Measurements from ENCODE around the gene MGLL.

MGLL gene

GRCh38 chr3:127670761-127671522, 151.4 kb downstream of the MGLL start:
- no peak for TF ChIP-seq CTCF (IDR thresholded peaks at IDR 0.05; ENCODE audit: control insufficient read depth, extremely low read depth, insufficient read depth)
- H3K4me3 ChIP-seq (ENCODE audit: low read depth, low read length): no peak overlapping the region
- DNase-seq (ENCODE audit: low read depth): no peak

- no peak for TF ChIP-seq CTCF (IDR thresholded peaks at IDR 0.05; ENCODE audit: control insufficient read depth, extremely low read depth, insufficient read depth)
- no peak overlapping the region for H3K4me3 ChIP-seq (ENCODE audit: low read depth, low read length)
- no peak for DNase-seq (ENCODE audit: low read depth)
These were observed 152.1 kb downstream of the MGLL start for GRCh38 chr3:127670229-127670559.

- TF ChIP-seq CTCF (IDR thresholded peaks at IDR 0.05; ENCODE audit: control insufficient read depth, extremely low read depth, insufficient read depth): no peak
- DNase-seq (ENCODE audit: low read depth): no peak
- H3K4me3 ChIP-seq (ENCODE audit: low read depth, low read length): no peak overlapping the region
These were observed 152.6 kb downstream of the MGLL start for GRCh38 chr3:127669541-127670228.

GRCh38 chr3:127668906-127669305, 153.4 kb downstream of the MGLL start:
- no peak for TF ChIP-seq CTCF (IDR thresholded peaks at IDR 0.05; ENCODE audit: control insufficient read depth, extremely low read depth, insufficient read depth)
- H3K4me3 ChIP-seq (ENCODE audit: low read depth, low read length): no peak overlapping the region
- DNase-seq (ENCODE audit: low read depth): no peak

- no peak for DNase-seq (ENCODE audit: low read depth)
- no peak for TF ChIP-seq CTCF (IDR thresholded peaks at IDR 0.05; ENCODE audit: control insufficient read depth, extremely low read depth, insufficient read depth)
- no peak overlapping the region for H3K4me3 ChIP-seq (ENCODE audit: low read depth, low read length)
These were observed 155.1 kb downstream of the MGLL start for GRCh38 chr3:127667119-127667681.

- TF ChIP-seq CTCF (IDR thresholded peaks at IDR 0.05; ENCODE audit: control insufficient read depth, extremely low read depth, insufficient read depth): no peak
- no peak overlapping the region for H3K4me3 ChIP-seq (ENCODE audit: low read depth, low read length)
- DNase-seq (ENCODE audit: low read depth): no peak
These were observed 155.6 kb downstream of the MGLL start for GRCh38 chr3:127666676-127667075.

All from LNCaP clone FGC (cell line).